PFSK-1 (cell line): ENCODE data around the gene SASH3.

Experiments
- FOXP2 ChIP-seq: optimal IDR thresholded peaks from 2 replicates; pipeline ENCODE3; 2011; ENCODE audit warnings: borderline replicate concordance, control low read depth, inconsistent platforms; ENCODE audit not compliant: insufficient read depth; ENCODE audit errors: extremely low read length, extremely low read depth
- POLR2AphosphoS5 ChIP-seq: IDR thresholded peaks from 2 replicates; pipeline ENCODE4 v1.6.1; 2012; ENCODE audit warnings: low read depth, mild to moderate bottlenecking, control low read depth, low read length, moderate library complexity
- REST ChIP-seq, 2 experiments: IDR thresholded peaks; 2 replicates each; pipeline versions ENCODE4 v1.6.1 to v1.8.0; 2011 to 2012; ENCODE audit warnings: low read depth in 2 of 2, low read length in 2 of 2, control low read depth in 1 of 2, inconsistent platforms in 1 of 2, mild to moderate bottlenecking in 1 of 2, moderate library complexity in 1 of 2; ENCODE audit not compliant: insufficient read depth in 1 of 2
- SIN3A ChIP-seq: IDR thresholded peaks from 2 replicates; pipeline ENCODE4 v1.6.1; 2012; ENCODE audit warnings: mild to moderate bottlenecking, low read length, moderate library complexity, borderline replicate concordance; ENCODE audit not compliant: insufficient read depth
- TAF1 ChIP-seq: IDR thresholded peaks from 2 replicates; pipeline ENCODE4 v1.6.1; 2012; ENCODE audit warnings: low read length, control low read depth, borderline replicate concordance; ENCODE audit not compliant: insufficient read depth

- TF ChIP-seq POLR2AphosphoS5 (no peak), SIN3A (no peak), TAF1 (no peak), REST (IDR thresholded peaks at IDR 0.05; ENCODE audit: insufficient read depth in 1 of 2, low read depth in 2 of 2, low read length in 2 of 2) (no peak), FOXP2 (no peak)
Observed at GRCh38 chrX:129791336-129791735, 11.6 kb downstream of the SASH3 start.
